ENCODE results near the gene RPS19BP1.

DNA sequence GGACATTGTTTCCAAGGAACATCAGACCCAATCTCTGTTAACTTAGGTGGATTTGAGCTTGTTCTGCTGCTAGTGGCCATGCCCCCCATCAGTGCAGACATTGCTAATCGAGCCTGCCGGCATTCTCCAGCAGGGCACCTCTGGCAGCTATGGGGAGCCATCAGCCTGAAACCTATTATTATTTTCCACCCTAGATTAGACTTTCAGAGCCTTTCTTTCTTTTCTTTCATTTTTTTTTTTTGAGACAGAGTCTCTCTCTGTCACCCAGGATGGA lies 42.9 kb upstream of the RPS19BP1 start:
- no peak for TF ChIP-seq POLR2A (IDR thresholded peaks at IDR 0.05; ENCODE audit: borderline replicate concordance, extremely low read depth, insufficient read depth, insufficient read length)
- TF ChIP-seq, protein P1, sequence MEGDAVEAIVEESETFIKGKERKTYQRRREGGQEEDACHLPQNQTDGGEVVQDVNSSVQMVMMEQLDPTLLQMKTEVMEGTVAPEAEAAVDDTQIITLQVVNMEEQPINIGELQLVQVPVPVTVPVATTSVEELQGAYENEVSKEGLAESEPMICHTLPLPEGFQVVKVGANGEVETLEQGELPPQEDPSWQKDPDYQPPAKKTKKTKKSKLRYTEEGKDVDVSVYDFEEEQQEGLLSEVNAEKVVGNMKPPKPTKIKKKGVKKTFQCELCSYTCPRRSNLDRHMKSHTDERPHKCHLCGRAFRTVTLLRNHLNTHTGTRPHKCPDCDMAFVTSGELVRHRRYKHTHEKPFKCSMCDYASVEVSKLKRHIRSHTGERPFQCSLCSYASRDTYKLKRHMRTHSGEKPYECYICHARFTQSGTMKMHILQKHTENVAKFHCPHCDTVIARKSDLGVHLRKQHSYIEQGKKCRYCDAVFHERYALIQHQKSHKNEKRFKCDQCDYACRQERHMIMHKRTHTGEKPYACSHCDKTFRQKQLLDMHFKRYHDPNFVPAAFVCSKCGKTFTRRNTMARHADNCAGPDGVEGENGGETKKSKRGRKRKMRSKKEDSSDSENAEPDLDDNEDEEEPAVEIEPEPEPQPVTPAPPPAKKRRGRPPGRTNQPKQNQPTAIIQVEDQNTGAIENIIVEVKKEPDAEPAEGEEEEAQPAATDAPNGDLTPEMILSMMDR (IDR thresholded peaks at IDR 0.05 in 2 of 3, conservative IDR thresholded peaks at IDR 0.05 in 1 of 3; ENCODE audit: borderline replicate concordance in 1 of 3, insufficient read depth in 1 of 3, low read depth in 2 of 3, low read length in 2 of 3) = no peak
- TF ChIP-seq RAD21 (IDR thresholded peaks at IDR 0.05; ENCODE audit: low read depth) = no peak
- TF ChIP-seq POLR2AphosphoS5 (IDR thresholded peaks at IDR 0.05; ENCODE audit: low read depth, low read length) = no peak
- TF ChIP-seq SRF (IDR thresholded peaks at IDR 0.05; ENCODE audit: low read depth) = no peak
